Vagina (tissue), 2 donors: ENCODE results near the gene MOB3A.

Experiments used
- CTCF ChIP-seq, 3 experiments: fragments of 450-650 bp in 2 of 3; fragments of 200-600 bp in 1 of 3; sonication (generic) in 1 of 3; IDR thresholded peaks; one replicate each; pipeline ENCODE4 v1.5.1; 2017 to 2019; ENCODE audit warnings: antibody characterized with exemption in 3 of 3, mild to moderate bottlenecking in 2 of 3, moderate library complexity in 2 of 3
- POLR2AphosphoS5 ChIP-seq, 2 donors: sonication (generic); formaldehyde crosslinking; IDR thresholded peaks; one replicate each; pipeline ENCODE4 v1.9.0; 2017; ENCODE audit warnings: antibody characterized with exemption in 2 of 2, mild to moderate bottlenecking in 2 of 2, low read depth in 1 of 2; ENCODE audit not compliant: insufficient read depth in 1 of 2

GRCh38 chr19:2056837-2057192 lies 39.3 kb downstream of the MOB3A start:
- TF ChIP-seq CTCF (IDR thresholded peaks at IDR 0.05) (no peak), POLR2AphosphoS5 (IDR thresholded peaks at IDR 0.05; ENCODE audit: insufficient read depth in 1 of 2, low read depth in 1 of 2) (no peak)
